ENCODE results near the gene PDCD5.
"Not testable (repeated sequence)": the region's sequence is repeated elsewhere in the genome, so short reads cannot be mapped to it uniquely, and the experiment has no call there.

Gene PDCD5

DNA sequence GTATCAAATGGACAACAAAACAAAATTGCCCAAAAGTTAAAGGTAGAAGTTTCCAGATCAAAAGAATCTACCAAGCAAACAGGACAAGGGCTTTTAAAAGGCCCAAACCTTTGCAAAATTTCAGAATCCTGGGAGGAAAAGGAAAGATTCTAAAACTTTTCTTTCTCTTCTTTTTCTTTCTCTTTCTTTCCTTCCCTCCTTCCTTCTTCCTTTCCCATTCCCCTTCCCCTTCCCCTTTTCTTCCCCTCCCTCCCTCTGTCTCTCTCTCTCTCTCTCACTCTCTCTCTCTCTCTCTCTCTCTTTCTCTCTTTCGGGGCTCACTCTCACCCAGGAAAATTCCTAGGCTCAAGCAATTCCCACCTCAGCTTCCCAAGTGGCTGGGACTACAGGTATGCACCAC, 4.2 kb upstream of the PDCD5 start:
- in situ Hi-C loops (cut with MboI; ENCODE audit: low sequenced_read_pairs): no loop called here

DNA sequence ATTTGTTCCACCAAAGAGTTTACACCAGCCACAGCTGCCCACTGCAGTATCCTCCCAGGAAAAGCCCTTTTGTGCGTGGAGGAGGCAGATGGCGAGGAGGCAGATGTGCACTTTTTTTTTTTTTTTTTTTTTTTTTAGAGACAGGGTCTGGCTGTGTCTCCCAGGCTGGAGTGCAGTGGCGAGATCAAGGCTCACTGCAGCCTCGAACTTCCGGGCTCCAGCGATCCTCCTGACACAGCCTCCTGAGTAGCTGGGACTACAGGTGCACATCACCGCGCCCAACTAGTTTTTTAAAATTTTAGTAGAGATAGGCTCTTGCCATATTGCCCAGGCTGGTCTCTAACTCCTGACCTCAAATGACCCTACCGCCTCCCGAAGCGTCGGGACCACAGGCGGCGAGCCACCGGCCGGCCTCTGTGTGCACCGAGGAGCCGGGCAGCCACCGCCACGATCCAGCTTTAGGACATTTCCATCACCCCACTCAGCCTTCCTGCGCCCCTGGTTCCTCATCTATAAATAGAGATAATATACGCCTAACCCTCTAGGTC, 563 bp upstream of the PDCD5 start:
- in situ Hi-C loops (cut with MboI; ENCODE audit: low sequenced_read_pairs): no loop called here

- in situ Hi-C loops (cut with MboI; ENCODE audit: low sequenced_read_pairs): no loop called here
Measured at GRCh38 chr19:32581705-32582179, 752 bp downstream of the PDCD5 start.

GRCh38 chr19:32587747-32588504, 6.9 kb downstream of the PDCD5 start:
- in situ Hi-C loops (cut with MboI; ENCODE audit: low sequenced_read_pairs): not testable (repeated sequence)

DNA sequence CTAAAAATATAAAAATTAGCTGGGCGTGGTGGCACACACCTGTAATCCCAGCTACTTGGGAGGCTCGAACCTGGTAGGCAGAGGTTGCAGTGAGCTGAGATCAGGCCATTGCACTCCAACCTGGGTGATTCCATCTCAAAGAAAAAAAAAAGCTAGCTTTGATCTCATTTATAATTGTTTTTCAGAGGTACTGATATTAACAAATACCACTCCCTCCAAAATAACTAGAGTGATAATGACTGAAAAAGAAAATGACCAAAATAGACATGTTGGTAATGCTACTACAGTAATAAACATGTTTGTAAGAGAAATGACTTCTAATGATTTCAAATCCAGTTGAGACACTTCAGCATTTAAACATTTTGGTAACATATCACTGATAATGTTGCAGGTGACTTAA, 13.0 kb downstream of the PDCD5 start:
- in situ Hi-C loops (cut with MboI; ENCODE audit: low sequenced_read_pairs): no loop called here

DNA sequence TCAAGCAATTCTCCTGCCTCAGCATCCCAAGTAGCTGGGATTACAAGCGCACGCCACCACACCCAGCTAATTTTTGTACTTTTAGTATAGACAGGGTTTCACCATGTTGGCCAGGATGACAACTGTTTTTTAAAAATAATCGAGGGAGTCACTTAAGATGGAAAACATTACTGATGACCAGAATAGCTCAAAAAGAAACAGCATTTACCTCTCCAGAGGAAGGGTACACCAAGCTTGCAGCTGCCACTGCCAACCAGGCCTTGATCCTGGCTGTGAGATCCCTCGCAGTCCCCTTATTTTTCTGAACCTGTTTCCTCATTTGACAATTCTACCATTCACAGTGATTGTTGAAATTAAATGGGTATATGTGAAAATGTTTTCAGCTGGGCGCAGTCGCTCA, 14.5 kb downstream of the PDCD5 start:
- in situ Hi-C loops (cut with MboI; ENCODE audit: low sequenced_read_pairs): no loop called here

GRCh38 chr19:32598022-32598421, 17.0 kb downstream of the PDCD5 start:
- in situ Hi-C loops (cut with MboI; ENCODE audit: low sequenced_read_pairs): no loop called here

DNA sequence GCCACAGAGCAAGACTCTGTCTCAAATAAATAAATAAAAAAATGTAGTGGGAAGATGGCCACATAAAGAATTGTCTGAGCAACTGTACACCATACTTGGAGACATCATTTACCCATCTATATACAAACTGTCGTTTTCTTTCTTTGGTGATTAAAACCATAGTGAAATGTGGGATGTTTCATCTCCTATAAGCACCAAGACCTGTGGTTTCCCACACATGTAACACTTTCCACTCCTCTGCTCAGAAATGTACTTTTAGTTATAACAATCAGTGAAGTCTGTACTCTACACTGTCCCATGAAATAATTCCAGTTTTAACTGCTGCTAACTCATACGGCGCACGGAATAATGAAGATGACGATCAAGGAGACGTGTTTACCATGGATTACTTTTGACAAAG, 18.3 kb downstream of the PDCD5 start:
- in situ Hi-C loops (cut with MboI; ENCODE audit: low sequenced_read_pairs): no loop called here

DNA sequence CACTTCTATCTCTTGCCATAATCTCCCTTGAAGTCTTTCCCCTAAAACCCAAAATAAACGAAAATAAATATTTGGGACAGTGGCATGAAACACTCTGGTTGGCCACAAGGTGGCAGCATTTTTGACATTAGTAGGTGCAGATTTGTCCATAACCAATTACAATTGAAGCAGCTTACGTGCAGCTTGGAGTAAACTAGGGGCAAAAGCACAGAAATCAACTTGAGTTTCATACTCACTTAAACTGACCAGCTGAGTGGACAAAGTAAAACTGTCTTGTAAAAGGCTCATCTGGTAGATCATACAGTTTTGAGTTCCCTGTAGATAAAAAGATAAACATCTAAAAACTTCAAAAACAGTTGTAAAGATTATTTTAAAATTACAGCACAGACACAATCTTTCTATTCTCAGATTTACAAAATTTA, 18.8 kb downstream of the PDCD5 start:
- in situ Hi-C loops (cut with MboI; ENCODE audit: low sequenced_read_pairs): no loop called here

DNA sequence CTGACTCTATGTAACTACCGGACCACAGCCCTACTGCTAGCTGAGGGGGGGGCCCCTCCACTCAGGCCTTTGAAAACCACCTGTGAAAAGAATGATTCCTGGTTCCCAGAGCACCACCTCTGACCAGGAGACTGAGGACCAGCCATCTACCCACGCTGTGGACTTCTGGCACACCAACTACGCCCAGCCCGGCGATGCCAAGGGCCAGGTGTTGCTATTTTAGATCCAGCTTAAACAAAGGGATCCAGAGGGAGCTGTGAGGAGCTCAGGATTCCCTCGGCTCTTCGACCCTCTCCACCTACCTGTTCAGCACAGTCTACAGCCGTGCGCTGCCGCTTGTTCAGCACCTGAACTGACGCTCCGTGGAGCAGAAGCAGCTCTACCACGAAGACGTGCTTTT, 23.0 kb downstream of the PDCD5 start:
- in situ Hi-C loops (cut with MboI; ENCODE audit: low sequenced_read_pairs): no loop called here

- in situ Hi-C loops (cut with MboI; ENCODE audit: low sequenced_read_pairs): no loop called here
Measured at GRCh38 chr19:32605544-32605943, 24.6 kb downstream of the PDCD5 start.

GRCh38 chr19:32606289-32606688, 25.3 kb downstream of the PDCD5 start:
- in situ Hi-C loops (cut with MboI; ENCODE audit: low sequenced_read_pairs): no loop called here

DNA sequence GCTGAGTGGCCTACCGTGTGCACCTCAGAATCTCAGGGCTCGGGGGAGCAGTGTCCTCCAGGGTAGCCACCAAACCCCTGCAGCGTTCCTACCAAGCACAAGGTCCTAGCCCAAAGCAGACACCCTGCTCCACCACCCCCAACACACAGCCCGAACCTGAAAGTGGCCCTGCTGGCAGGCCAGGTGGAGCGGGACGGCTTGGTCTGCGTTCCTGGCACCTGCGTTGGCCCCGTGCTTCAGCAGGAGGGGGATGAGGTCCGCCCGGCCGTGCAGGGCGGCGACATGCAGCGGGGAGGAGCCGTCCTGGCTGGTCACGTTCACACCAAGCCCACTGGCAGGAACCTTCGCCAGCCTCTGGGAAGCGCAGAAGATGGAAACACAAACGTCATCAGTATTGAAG, 26.5 kb downstream of the PDCD5 start:
- in situ Hi-C loops (cut with MboI; ENCODE audit: low sequenced_read_pairs): no loop called here

- in situ Hi-C loops (cut with MboI; ENCODE audit: low sequenced_read_pairs): no loop called here
Measured at GRCh38 chr19:32611161-32611560, 30.2 kb downstream of the PDCD5 start.

GRCh38 chr19:32613008-32613407, 32.0 kb downstream of the PDCD5 start:
- in situ Hi-C loops (cut with MboI; ENCODE audit: low sequenced_read_pairs): no loop called here

DNA sequence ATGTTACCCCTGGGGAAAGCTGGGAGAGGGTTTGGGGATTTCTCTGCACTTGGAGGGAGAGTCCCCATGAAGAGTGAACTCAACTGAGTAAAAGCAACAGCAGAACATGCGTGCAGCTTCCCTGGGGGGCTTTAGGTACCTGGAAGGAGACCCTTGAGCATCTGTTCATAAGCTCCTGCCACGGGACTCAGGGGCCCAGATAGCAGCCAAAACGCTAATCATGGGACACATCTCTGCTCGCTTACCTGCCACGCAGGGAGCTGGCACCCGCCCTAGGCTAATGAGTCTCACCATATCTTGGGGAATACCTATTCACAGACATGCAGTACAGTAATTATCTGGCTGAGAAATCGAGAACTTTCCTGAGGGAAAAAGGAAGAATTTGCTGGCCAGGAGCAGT, 33.9 kb downstream of the PDCD5 start:
- in situ Hi-C loops (cut with MboI; ENCODE audit: low sequenced_read_pairs): no loop called here

DNA sequence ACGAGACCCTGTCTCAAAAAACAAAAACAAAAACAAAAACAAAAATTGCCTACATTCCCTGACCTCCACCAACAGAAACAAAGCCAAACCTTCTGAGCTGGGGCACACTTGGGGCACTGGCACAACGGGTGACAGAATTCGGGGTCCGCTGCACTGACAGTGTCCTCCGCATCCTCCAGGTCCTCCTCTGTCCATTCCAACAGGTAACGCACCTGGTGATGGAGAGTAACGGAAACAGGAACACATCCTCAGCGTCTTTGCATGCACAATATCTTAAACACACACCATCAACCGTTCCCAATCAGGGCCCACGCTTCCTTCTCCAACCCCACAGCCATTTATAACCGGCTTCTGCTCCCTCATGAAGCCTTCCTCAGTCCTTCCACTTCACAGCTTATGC, 34.6 kb downstream of the PDCD5 start:
- in situ Hi-C loops (cut with MboI; ENCODE audit: low sequenced_read_pairs): no loop called here

DNA sequence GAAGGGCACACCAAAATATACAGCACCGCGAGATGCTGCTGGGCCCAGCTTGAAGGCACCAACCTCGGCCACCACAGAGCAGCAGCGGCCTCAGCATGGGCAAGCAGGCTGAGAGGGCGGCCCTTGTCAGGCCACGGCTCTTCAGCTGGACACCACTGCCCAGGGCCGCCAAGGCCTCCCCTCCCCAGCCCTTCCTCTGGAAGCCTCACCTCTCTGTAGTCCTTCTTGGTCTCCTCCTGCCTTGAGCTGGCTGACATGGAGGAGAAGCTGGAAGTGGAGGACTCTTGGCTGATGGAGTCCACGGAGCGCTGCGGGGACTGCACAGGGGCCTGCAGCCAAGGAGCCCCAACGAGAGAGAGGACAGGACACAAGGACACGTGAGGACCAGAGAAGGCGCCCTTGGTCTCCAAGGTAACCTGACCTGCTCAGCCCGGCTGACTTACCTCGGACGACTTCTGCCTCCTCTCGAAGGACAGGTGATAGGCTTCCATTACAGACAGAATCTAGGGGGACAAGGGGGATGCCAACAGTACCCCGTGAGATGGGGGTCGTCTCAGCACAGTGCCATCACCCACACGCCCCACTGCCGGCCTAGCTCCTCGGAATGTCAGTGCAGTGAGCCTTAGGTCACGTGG, 38.2 kb downstream of the PDCD5 start:
- in situ Hi-C loops (cut with MboI; ENCODE audit: low sequenced_read_pairs): no loop called here

GRCh38 chr19:32622002-32622401, 41.0 kb downstream of the PDCD5 start:
- in situ Hi-C loops (cut with MboI; ENCODE audit: low sequenced_read_pairs): no loop called here

- in situ Hi-C loops (cut with MboI; ENCODE audit: low sequenced_read_pairs): no loop called here
Measured at GRCh38 chr19:32624410-32624809, 43.4 kb downstream of the PDCD5 start.

DNA sequence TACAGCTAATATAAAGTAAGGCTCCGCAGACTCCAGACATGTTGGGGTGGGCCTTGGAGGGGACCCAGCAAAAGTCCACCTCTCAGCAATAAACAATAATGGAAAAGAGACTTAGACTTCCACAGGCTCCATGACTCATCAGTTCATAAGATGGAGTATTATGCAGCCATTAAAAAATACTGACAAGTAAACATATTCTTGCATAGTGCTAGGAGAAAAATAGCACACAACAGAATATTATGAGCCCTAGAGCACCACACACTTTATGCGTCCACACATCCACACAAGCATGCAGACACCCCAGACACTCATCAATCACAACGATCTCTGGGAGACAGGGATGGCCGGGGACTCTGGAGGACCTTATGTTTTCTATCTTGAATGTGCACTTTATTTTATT, 46.0 kb downstream of the PDCD5 start:
- in situ Hi-C loops (cut with MboI; ENCODE audit: low sequenced_read_pairs): no loop called here

DNA sequence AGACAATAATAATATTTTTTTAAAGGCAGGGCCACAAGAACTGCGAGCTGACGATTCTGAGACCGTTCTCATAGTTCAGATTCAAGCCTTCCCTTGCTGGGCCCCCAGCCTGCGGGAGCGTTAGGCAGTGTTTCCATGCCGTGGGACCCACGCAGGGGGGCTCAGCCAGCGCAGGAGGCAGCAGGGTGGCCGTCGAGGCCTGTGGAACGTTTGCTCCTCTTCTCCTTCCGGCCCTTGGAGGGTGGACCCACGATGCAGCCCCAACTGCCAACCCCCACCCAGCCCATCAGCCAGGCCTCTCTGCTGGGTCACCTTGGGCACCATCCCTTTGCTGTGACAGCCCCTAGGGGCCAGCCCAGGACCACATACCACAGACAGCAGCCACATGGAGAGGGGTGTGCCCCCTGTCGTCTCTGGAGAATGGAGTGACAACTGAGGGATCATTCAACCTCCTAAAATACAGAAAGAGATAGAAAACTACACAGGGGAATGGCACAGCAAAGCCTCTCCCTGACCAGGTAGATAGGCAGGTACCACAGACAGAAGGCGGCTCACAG, 46.8 kb downstream of the PDCD5 start:
- in situ Hi-C loops (cut with MboI; ENCODE audit: low sequenced_read_pairs): no loop called here

Data from HL-60/S4 treated with phorbol 12-myristate 13-acetate at 8.2 ng/mL for 4 days and 3 days (cell line).